ENCODE measurements around the gene ZNF683.
"Not testable (repeated sequence)": the region's sequence is repeated elsewhere in the genome, so short reads cannot be mapped to it uniquely, and the experiment has no call there.

The ZNF683 gene

GRCh38 chr1:26384076-26384475, 11.5 kb upstream of the ZNF683 start:
- no peak for DNase-seq

- no peak for DNase-seq
Observed at GRCh38 chr1:26378879-26379251, 6.3 kb upstream of the ZNF683 start.

- no peak for DNase-seq
Observed at GRCh38 chr1:26378088-26378878, 5.7 kb upstream of the ZNF683 start.

GRCh38 chr1:26376050-26376449, 3.5 kb upstream of the ZNF683 start:
- DNase-seq = no peak

- DNase-seq = no peak
Observed at GRCh38 chr1:26375081-26375480, 2.5 kb upstream of the ZNF683 start.

- not testable (repeated sequence) for DNase-seq
Observed at GRCh38 chr1:26374361-26374760, 1.8 kb upstream of the ZNF683 start.

GRCh38 chr1:26373789-26374188, 1.2 kb upstream of the ZNF683 start:
- no peak for DNase-seq

- no peak for DNase-seq
Observed at GRCh38 chr1:26373281-26373680, 731 bp upstream of the ZNF683 start.

GRCh38 chr1:26372039-26372438, 511 bp downstream of the ZNF683 start:
- no peak for DNase-seq

GRCh38 chr1:26370591-26371382, 1.8 kb downstream of the ZNF683 start:
- DNase-seq = no peak

GRCh38 chr1:26368486-26368885, 4.1 kb downstream of the ZNF683 start:
- no peak for DNase-seq

- DNase-seq = no peak
Observed at GRCh38 chr1:26368006-26368405, 4.5 kb downstream of the ZNF683 start.

- no peak for DNase-seq
Observed at GRCh38 chr1:26367441-26367840, 5.1 kb downstream of the ZNF683 start.

GRCh38 chr1:26364956-26365355, 7.6 kb downstream of the ZNF683 start:
- DNase-seq = no peak

- DNase-seq = peak; percentile 50
Observed at GRCh38 chr1:26363549-26364448, 8.8 kb downstream of the ZNF683 start.

- DNase-seq = no peak
Observed at GRCh38 chr1:26362331-26362730, 10.2 kb downstream of the ZNF683 start.

- DNase-seq = no peak
Observed at GRCh38 chr1:26361605-26362122, 10.9 kb downstream of the ZNF683 start.

GRCh38 chr1:26360807-26361604, 11.5 kb downstream of the ZNF683 start:
- DNase-seq = no peak

- no peak for DNase-seq
Observed at GRCh38 chr1:26359981-26360806, 12.4 kb downstream of the ZNF683 start.

GRCh38 chr1:26358411-26359384, 13.9 kb downstream of the ZNF683 start:
- DNase-seq = no peak

Measured in GOT3 (cell line).